ENCODE data around the gene NR4A3. TPM values are rescaled to one million over a fixed set of nuclear protein-coding genes. Genes with fewer than 3 reads are reported as not detected.

NR4A3 gene
- polyA plus RNA-seq, 2 of the 4 experiments (the other 2 are of a cell fraction), result 1.6 to 2.0 TPM

Other genes with a start within 250 kb of the NR4A3 start
- 21.6 and 24.6 TPM in 2 replicates for gene STX17, start 84.8 kb downstream of the NR4A3 start, polyA plus RNA-seq (2011; rRNA removed)
- gene STX17, start 84.8 kb downstream of the NR4A3 start, polyA plus RNA-seq (2017; fragmentation: RNase III; extraction: RNeasy Plus Mini Kit Qiagen cat#74134 plus additional on column Dnase treatment), result 13.8 to 14.4 TPM (median 14.3 TPM) in 3 replicates